ENCODE measurements around the gene NREP.

NREP gene

GRCh38 chr5:111764019-111764418, 7.0 kb upstream of the NREP start:
- no peak for DNase-seq

GRCh38 chr5:111762895-111763294, 5.9 kb upstream of the NREP start:
- DNase-seq: peak; percentile 49

DNA sequence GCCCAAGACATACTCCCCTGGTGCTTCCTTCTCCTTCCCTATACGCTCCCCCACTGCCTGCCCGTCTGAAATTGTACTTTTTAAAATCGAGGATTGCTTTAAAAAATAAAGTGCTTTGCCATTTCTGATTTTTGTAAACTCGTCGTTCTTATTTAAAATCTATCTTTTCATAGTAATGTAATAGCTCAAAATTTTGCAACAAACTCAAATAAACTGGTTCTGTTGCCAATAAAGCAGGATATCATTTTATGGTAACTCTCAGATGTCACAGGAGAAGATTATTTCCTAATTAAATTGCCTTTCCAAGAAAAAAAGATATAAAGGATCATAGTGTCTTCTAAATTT, 1.3 kb upstream of the NREP start:
- DNase-seq: no peak

- DNase-seq: peak; percentile 98
Measured at GRCh38 chr5:111757355-111758283, 625 bp upstream of the NREP start.

- DNase-seq: peak; percentile 90
Measured at GRCh38 chr5:111755942-111756381, 1.0 kb downstream of the NREP start.

GRCh38 chr5:111755345-111755941, 1.6 kb downstream of the NREP start:
- DNase-seq: peak; percentile 75

GRCh38 chr5:111753884-111754589, 3.0 kb downstream of the NREP start:
- no peak for DNase-seq

GRCh38 chr5:111752426-111752965, 4.5 kb downstream of the NREP start:
- no peak for DNase-seq

DNA sequence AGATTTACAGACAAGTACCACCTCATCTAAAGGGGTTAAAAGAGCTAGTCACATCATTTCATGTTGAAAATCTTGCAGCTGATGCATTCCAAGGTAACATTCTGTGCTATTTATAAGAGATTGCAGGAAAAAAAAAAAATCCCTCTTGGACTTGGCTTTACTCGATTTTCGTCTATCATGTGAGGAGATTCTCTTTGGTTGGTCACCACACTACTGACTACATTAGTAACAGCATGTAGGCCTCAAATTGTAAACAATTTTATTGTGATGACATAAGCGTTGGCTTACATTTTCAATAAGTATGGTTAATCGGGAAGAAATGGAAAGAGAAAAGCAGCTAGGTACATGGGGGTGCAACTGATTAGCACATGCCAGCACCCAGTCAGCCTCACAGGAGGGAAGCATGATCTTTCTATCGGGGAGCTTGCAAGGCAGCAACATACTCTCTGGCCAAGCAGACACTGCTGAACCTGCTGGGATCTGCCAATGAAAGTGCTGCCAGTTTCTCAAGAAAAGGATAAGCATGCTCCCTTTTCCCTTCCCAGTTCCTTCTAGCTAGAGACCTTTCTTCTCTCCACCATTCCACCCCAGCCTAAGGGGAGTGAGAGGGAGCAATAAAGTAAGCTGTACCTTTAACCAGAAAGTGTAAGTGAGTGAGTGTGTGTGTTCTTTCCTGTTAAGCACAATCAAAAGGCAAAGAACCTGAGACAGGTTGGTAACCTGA, 7.5 kb downstream of the NREP start:
- DNase-seq: no peak

DNA sequence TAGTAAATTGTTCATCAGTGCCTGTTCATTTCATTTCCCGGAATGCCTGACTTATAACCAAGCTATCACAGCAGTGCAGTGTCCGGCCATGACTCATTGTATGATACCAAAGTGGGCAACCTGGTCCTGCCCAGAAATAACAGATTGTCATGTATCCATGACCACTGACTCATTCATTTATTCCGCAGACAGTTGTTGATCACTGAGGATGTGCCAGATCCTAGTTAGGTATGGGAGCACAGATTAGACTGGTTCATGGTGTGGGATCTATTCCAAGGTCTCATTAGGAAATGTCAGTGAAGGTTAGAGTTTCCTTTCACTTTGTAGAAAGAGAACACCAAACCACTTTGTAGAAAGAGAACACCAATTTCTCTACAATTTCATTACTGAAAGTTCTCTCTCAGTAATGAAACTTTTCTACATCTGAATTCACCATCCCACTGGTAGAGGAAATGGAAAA, 8.7 kb downstream of the NREP start:
- DNase-seq: no peak

GRCh38 chr5:111747337-111747736, 9.7 kb downstream of the NREP start:
- no peak for DNase-seq

- no peak for DNase-seq
Measured at GRCh38 chr5:111746791-111747190, 10.2 kb downstream of the NREP start.

- DNase-seq: no peak
Measured at GRCh38 chr5:111745075-111745739, 11.8 kb downstream of the NREP start.

- DNase-seq: no peak
Measured at GRCh38 chr5:111744455-111744854, 12.5 kb downstream of the NREP start.

DNA sequence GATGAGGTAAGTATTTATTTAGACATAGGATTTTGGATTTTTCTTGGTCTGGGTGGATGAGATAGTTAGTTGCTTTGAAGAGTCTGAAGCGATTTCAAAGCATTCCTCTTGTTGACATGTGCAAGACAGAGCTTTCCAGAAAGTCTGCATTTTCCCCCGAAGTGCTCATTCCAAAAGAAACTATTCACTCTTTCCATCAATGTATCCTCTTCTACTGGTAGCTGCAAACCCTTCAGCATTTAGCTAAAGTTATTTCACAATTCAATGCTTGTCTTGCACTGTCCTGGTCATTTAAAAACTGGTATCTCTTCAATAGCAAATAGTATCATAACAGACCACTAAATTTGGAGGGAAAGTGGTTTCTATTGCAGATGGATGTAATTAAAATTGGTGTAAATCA, 13.0 kb downstream of the NREP start:
- no peak for DNase-seq

DNA sequence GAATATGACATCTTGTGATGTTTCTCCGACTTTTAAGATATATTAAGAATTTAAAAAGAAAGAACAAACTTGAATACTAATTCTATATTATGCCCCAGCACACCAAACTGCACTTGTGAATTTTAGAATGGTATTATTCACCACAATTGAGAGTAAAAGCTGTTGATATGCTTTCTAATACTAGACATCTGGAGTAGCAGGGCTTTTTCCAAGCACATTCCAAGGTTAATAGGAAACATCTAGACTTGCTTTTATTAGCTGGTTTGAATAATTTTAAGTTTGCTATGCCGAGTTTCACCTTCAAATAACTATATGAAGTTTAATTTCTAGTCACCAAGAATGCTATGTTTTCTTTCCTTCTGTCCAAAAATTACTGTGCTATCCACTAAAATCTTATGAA, 13.5 kb downstream of the NREP start:
- no peak for DNase-seq

DNA sequence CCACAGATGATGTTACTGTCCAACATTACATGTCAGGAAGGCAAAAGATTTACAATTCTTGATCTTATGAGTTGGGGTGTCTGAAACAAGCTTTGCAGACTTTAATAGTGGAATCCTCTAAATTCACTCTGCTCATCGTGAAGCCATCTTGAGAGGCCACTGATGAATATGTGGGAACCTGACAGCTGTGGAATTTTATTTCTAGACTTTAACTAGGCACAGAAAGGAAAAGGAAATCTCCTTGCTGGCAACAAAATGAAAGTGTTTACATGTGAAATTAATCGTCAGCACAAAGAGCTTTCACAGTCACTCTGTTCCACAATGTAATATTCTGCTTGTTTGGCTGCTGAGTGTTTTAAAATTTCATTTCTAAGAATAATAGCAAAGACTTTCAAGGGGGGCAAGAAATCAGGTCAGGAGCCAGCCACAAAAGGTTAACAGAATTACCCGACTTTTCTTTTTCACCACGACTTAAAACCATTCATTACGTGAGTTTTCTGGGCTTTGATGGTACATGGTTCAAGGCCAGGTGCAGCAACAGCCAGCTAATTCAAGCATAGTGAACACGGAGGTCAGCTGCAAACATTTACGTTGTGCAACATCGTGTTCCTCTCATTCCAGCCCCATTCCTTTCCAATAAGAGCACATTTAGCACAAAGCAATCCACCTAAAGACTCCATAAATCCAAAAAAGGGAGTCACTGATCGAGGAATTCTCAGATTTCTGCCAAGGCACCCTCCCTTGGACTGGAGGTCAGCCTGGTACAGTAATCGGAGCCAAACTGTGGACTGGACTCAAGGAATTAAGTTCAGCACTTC, 14.6 kb downstream of the NREP start:
- peak; percentile 62 for DNase-seq

DNA sequence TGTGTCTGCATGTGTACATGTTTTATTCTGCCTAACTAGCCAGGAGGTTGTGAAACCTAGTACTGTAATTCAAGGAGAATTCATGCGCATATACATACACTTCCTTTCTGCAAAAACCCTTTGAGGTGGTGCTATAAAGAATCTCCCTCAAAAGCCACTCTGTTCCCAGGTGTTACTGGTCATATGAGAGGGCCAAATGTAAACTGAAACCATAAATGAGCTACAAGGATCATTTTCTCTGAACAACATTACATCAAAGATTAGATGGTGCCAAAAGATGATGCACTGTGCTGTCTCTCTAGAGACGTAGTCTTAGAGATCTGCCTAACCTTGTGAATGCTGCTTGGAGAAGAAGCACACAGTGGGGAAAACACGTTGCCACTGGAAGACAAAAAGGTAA, 15.7 kb downstream of the NREP start:
- no peak for DNase-seq

DNA sequence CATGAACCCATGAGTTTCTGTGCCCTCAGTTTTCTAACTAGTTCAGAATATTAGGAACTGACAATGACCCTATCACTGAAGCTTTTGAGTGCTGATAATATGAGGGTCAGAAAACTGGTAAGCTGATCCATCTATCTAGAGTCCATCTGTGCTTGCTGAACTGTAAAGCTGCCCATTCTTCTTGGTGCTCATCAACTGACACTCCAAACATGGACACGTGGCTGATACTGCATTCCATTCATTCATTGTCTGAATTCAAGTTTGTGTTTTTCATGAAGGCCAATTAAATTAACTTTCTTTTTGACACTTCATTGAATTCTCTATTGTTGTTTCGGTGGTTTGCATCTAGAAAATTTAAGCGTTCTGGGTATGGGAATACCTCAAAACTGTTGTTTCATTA, 17.6 kb downstream of the NREP start:
- peak; percentile 73 for DNase-seq

- no peak for DNase-seq
Measured at GRCh38 chr5:111738118-111738517, 18.9 kb downstream of the NREP start.

- no peak for DNase-seq
Measured at GRCh38 chr5:111737716-111738115, 19.3 kb downstream of the NREP start.

Measured in eye (tissue), 1 donor.